Neural progenitor cell (in vitro differentiated cells): ENCODE measurements around the gene GPR31.
"Not testable (repeated sequence)": the region's sequence is repeated elsewhere in the genome, so short reads cannot be mapped to it uniquely, and the experiment has no call there.

Experiments used
- EZH2 ChIP-seq: fragments of 200-600 bp; sonication (generic); IDR thresholded peaks from 2 replicates; pipeline ENCODE4 v1.6.1; 2017; ENCODE audit warnings: antibody characterized with exemption, mild to moderate bottlenecking, moderate library complexity
- TF ChIP-seq, protein P1 (sequence below): fragments of 200-600 bp; sonication (generic); IDR thresholded peaks from 2 replicates; pipeline ENCODE4 v1.5.1; 2017; ENCODE audit warnings: antibody characterized with exemption, mild to moderate bottlenecking

DNA sequence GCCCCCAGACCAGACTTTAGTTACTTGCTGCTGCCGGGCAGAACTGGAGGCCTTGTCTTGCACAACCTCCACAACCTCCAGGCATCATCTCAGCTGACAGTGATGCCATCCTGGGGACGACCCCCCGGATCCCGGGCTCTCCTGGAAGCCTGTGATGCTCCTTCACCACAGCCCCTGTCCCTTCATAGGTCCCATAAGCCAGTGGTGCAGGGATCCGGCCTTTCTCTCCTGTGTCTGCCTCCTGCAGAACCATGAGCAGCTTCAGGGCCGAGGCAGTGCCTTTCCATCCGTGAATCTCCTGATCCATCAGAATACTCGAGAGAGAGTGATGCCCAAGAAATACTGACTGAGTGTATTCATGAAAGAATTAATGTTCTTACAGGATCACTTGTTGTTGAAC lies 22.3 kb upstream of the GPR31 start:
- TF ChIP-seq, protein P1, sequence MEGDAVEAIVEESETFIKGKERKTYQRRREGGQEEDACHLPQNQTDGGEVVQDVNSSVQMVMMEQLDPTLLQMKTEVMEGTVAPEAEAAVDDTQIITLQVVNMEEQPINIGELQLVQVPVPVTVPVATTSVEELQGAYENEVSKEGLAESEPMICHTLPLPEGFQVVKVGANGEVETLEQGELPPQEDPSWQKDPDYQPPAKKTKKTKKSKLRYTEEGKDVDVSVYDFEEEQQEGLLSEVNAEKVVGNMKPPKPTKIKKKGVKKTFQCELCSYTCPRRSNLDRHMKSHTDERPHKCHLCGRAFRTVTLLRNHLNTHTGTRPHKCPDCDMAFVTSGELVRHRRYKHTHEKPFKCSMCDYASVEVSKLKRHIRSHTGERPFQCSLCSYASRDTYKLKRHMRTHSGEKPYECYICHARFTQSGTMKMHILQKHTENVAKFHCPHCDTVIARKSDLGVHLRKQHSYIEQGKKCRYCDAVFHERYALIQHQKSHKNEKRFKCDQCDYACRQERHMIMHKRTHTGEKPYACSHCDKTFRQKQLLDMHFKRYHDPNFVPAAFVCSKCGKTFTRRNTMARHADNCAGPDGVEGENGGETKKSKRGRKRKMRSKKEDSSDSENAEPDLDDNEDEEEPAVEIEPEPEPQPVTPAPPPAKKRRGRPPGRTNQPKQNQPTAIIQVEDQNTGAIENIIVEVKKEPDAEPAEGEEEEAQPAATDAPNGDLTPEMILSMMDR, result not testable (repeated sequence)
- not testable (repeated sequence) for TF ChIP-seq EZH2
